HCT116 (cell line): ENCODE measurements around the gene IL31. TPM values are rescaled to one million over a fixed set of nuclear protein-coding genes. Genes with fewer than 3 reads are reported as not detected.

Experiments used
- ATAC-seq: fragments of 200-7000 bp; cut with Tn5 transposase; 2 replicates; pipeline ENCODE4 v1.9.1; 2020; ENCODE audit warnings: mild to moderate bottlenecking, moderate library complexity
- BruUV-seq: library from RNA; stranded (reverse); fragments of 400-500 nt; replicated peaks from 2 replicates; lab custom pipeline; 2021; lab: Mats Ljungman, UMichigan
- CTCF ChIA-PET: fragments of 300-600 bp; sonication (Branson Sonifier 250); formaldehyde crosslinking; loops from one replicate; lab custom pipeline; 2021; ENCODE audit warnings: antibody characterized with exemption; lab: Charles Lee
- POLR2A ChIA-PET: fragments of 300-600, 350-600 bp; sonication (Branson Sonifier 250); formaldehyde crosslinking; loops from one replicate; lab custom pipeline; 2021; ENCODE audit warnings: antibody characterized with exemption; lab: Charles Lee
- RAD21 ChIA-PET, 2 experiments: fragments of 300-600 bp; sonication (Branson Sonifier 250); formaldehyde crosslinking; loops; one replicate each; lab custom pipeline; 2023; ENCODE audit warnings: low total read pairs in 2 of 2; ENCODE audit not compliant: uncharacterized antibody in 2 of 2, unreplicated experiment in 2 of 2, low non-redundant PET in 1 of 2; lab: Charles Lee
- DNase-seq: peaks from one replicate; pipeline ENCODE4 v3.0.0-alpha.2; 2010; ENCODE audit warnings: low read depth, low spot score
- H2AFZ ChIP-seq: fragments of 200-600 bp; shearing (Covaris generic), sonication (generic); 2 replicates; pipeline ENCODE4 v1.6.1; 2017; ENCODE audit warnings: low read depth, mixed run types, mixed read lengths, antibody characterized with exemption, low read length; ENCODE audit not compliant: poor library complexity, severe bottlenecking
- H3K27ac ChIP-seq: 2 replicates; pipeline ENCODE4 v1.5.1; 2012; ENCODE audit warnings: low read depth, low read length
- H3K27me3 ChIP-seq: fragments of 200-600 bp; sonication (generic); 2 replicates; pipeline ENCODE4 v1.6.1; 2016; ENCODE audit warnings: mixed run types, low read length, mixed read lengths; ENCODE audit not compliant: insufficient read depth
- H3K36me3 ChIP-seq, 2 experiments: fragments of 200-500 bp in 1 of 2; fragments of 200-600 bp in 1 of 2; sonication (Bioruptor generic) in 1 of 2; sonication (generic) in 1 of 2; 2 replicates each; pipeline versions ENCODE4 v1.5.1 to v1.6.1; 2014 to 2016; ENCODE audit warnings: low read length in 2 of 2, inconsistent platforms in 1 of 2, mixed read lengths in 1 of 2, mixed run types in 1 of 2; ENCODE audit not compliant: insufficient read depth in 2 of 2, control insufficient read depth in 1 of 2
- H3K4me1 ChIP-seq, 2 experiments: fragments of 200-600 bp in 1 of 2; sonication (generic) in 1 of 2; 2 replicates each; pipeline versions ENCODE4 v1.5.1 to v1.6.1; 2012 to 2017; ENCODE audit warnings: low read length in 2 of 2, inconsistent platforms in 1 of 2, mild to moderate bottlenecking in 1 of 2, mixed read lengths in 1 of 2, mixed run types in 1 of 2, moderate library complexity in 1 of 2; ENCODE audit not compliant: insufficient read depth in 2 of 2, control insufficient read depth in 1 of 2
- H3K4me2 ChIP-seq: fragments of 200-600 bp; sonication (generic); 2 replicates; pipeline ENCODE4 v1.6.1; 2017; ENCODE audit warnings: mixed run types, low read length, mixed read lengths
- H3K4me3 ChIP-seq, 2 experiments: fragments of 200-600 bp in 1 of 2; sonication (generic) in 1 of 2; replicated peaks in 1 of 2; 2 replicates each; pipeline ENCODE4 v1.5.1; 2011 to 2016; ENCODE audit warnings: low read length in 2 of 2, control low read depth in 1 of 2, low read depth in 1 of 2, mild to moderate bottlenecking in 1 of 2, mixed read lengths in 1 of 2, mixed run types in 1 of 2
- H3K79me2 ChIP-seq: fragments of 200-600 bp; sonication (generic); 2 replicates; pipeline ENCODE4 v1.6.1; 2017; ENCODE audit warnings: mild to moderate bottlenecking, mixed run types, low read length, moderate library complexity, mixed read lengths; ENCODE audit not compliant: insufficient read depth
- H3K9ac ChIP-seq: fragments of 200-600 bp; sonication (generic); 2 replicates; pipeline ENCODE4 v1.6.1; 2016; ENCODE audit warnings: low read length, mixed read lengths
- H3K9me2 ChIP-seq: fragments of 200-600 bp; sonication (generic), shearing (Covaris generic); 2 replicates; pipeline ENCODE4 v1.6.1; 2017; ENCODE audit warnings: mixed run types, mild to moderate bottlenecking, moderate library complexity; ENCODE audit not compliant: insufficient read depth
- H3K9me3 ChIP-seq, 2 experiments: fragments of 200-500 bp in 1 of 2; fragments of 200-600 bp in 1 of 2; sonication (Bioruptor generic) in 1 of 2; sonication (generic) in 1 of 2; 2 replicates each; pipeline ENCODE4 v1.6.1; 2014 to 2017; ENCODE audit warnings: low read length in 2 of 2, mixed read lengths in 2 of 2, inconsistent platforms in 1 of 2, low read depth in 1 of 2, mild to moderate bottlenecking in 1 of 2, mixed run types in 1 of 2, moderate library complexity in 1 of 2; ENCODE audit not compliant: control insufficient read depth in 1 of 2, insufficient read depth in 1 of 2
- H4K20me1 ChIP-seq: fragments of 200-600 bp; sonication (generic), shearing (Covaris generic); 2 replicates; pipeline ENCODE4 v1.6.1; 2017; ENCODE audit warnings: mixed run types, mild to moderate bottlenecking, moderate library complexity; ENCODE audit not compliant: insufficient read depth
- CEBPB ChIP-seq: IDR thresholded peaks from 2 replicates; pipeline ENCODE4 v1.6.1; 2012; ENCODE audit warnings: low read depth
- EZH2 ChIP-seq: fragments of 200-600 bp; sonication (generic); IDR thresholded peaks from 2 replicates; pipeline ENCODE4 v1.6.1; 2017; ENCODE audit warnings: antibody characterized with exemption, mixed run types
- EZH2phosphoT487 ChIP-seq: fragments of 200-600 bp; IDR thresholded peaks from 2 replicates; pipeline ENCODE4 v1.6.1; 2018; ENCODE audit warnings: antibody characterized with exemption, borderline replicate concordance
- MAX ChIP-seq: IDR thresholded peaks from 2 replicates; pipeline ENCODE4 v1.6.1; 2012
- POLR2A ChIP-seq: IDR thresholded peaks from 2 replicates; pipeline ENCODE4 v1.7.0; 2011; ENCODE audit warnings: borderline replicate concordance; ENCODE audit not compliant: insufficient read depth, insufficient read length; ENCODE audit errors: extremely low read depth
- RAD21 ChIP-seq: IDR thresholded peaks from 2 replicates; pipeline ENCODE4 v1.6.1; 2012; ENCODE audit warnings: low read depth, mild to moderate bottlenecking
- REST ChIP-seq: IDR thresholded peaks from 2 replicates; pipeline ENCODE4 v1.6.1; 2012; ENCODE audit warnings: low read depth
- SIN3A ChIP-seq: IDR thresholded peaks from 2 replicates; pipeline ENCODE4 v1.6.1; 2012; ENCODE audit warnings: low read depth
- SRF ChIP-seq: IDR thresholded peaks from 2 replicates; pipeline ENCODE4 v1.6.1; 2012; ENCODE audit warnings: low read depth
- ZFX ChIP-seq: fragments of 450-650 bp; IDR thresholded peaks from 2 replicates; pipeline ENCODE4 v1.6.1; 2017
- ZNF274 ChIP-seq: fragments of 200-500 bp; sonication (Bioruptor generic); IDR thresholded peaks from 2 replicates; pipeline ENCODE4 v1.6.1; 2014; ENCODE audit warnings: mild to moderate bottlenecking, low read depth, low read length, inconsistent platforms
- intact Hi-C: fragments of 100-400 bp; cut with micrococcal nuclease; formaldehyde crosslinking; loops from 2 replicates; pipeline ENCODE4 v1.10.0; 2022
- total RNA-seq: library from RNA; stranded (reverse); gene quantifications from one replicate; pipeline ENCODE4 v1.2.1, GENCODE V29; 2021; ENCODE audit not compliant: unreplicated experiment

Gene IL31
- total RNA-seq, 1 experiment from 2014 or later, result not detected

- Histone ChIP-seq H3K9me2 (no peaks in the 10 kb centered on the region), H3K9me3 (no peaks in the 10 kb centered on the region), H3K27ac (no peak overlapping the region), H3K36me3 (peaks cover 40 to 48% of the 10 kb centered on the region in 2 experiments), H4K20me1 (no peaks in the 10 kb centered on the region), H3K79me2 (peaks cover 40% of the 10 kb centered on the region), H3K4me2 (no peak overlapping the region), H3K4me3 (no peak overlapping the region), H3K9ac (no peak overlapping the region), H3K27me3 (no peaks in the 10 kb centered on the region), H3K4me1 (no peaks in the 10 kb centered on the region), H2AFZ (no peak overlapping the region)
- ChIA-PET POLR2A (no interaction called here), RAD21 (no interaction called here), CTCF (interaction anchor here (0.6 kb wide), 1 partner anchor 25 kb away, joined by 3 read pairs; no protein-coding TSS in a partner anchor)
- no peak for TF ChIP-seq ZFX
- no peak for TF ChIP-seq REST
- TF ChIP-seq ZNF274, result no peak
- no peak for TF ChIP-seq EZH2
- no peak for TF ChIP-seq RAD21
- no peak for TF ChIP-seq CEBPB
- TF ChIP-seq POLR2A, result no peak
- TF ChIP-seq EZH2phosphoT487, result no peak
- TF ChIP-seq SRF, result no peak
- TF ChIP-seq MAX, result no peak
- TF ChIP-seq SIN3A, result no peak
- intact Hi-C loops, result no loop called here
- no TSS peak for BruUV-seq
- ATAC-seq (no peak; the same call in 1 of the 2 replicates), DNase-seq (no peak)
Observed at GRCh38 chr12:122215771-122216170, 41.8 kb upstream of the IL31 start.
